Activated CD4-positive, alpha-beta T cell treated with anti-CD3 and anti-CD28 coated beads, Interleukin-2, amount 10 ng/mL, durations not matched to agents 7 days and 5 days (primary cell): ENCODE results near the gene SPIRE2. TPM values are rescaled to one million over a fixed set of nuclear protein-coding genes. Genes with fewer than 3 reads are reported as not detected.
A peak's percentile ranks its signal among the peaks of the same experiment; 100 is the strongest.
"Not testable (repeated sequence)": the region's sequence is repeated elsewhere in the genome, so short reads cannot be mapped to it uniquely, and the experiment has no call there.

Experiments used
- CTCF ChIA-PET: fragments of 350-600 bp; sonication (Branson Sonifier 250); formaldehyde crosslinking; loops from one replicate; lab custom pipeline; 2021; ENCODE audit warnings: antibody characterized with exemption; lab: Charles Lee
- POLR2A ChIA-PET: fragments of 350-600 bp; sonication (Branson Sonifier 250); formaldehyde crosslinking; loops from one replicate; lab custom pipeline; 2021; ENCODE audit warnings: antibody characterized with exemption; lab: Charles Lee
- DNase-seq: peaks from one replicate; pipeline ENCODE4 v3.0.0-alpha.2; 2020
- H3K27ac Mint-ChIP-seq: one replicate; pipeline ENCODE4 v1.8.0; 2021; ENCODE audit warnings: mild to moderate bottlenecking, moderate library complexity, mixed read lengths
- H3K27me3 Mint-ChIP-seq: one replicate; pipeline ENCODE4 v1.8.0; 2021; ENCODE audit warnings: mixed read lengths
- H3K36me3 Mint-ChIP-seq: one replicate; pipeline ENCODE4 v1.8.0; 2021; ENCODE audit warnings: low read depth, mixed read lengths
- H3K4me1 Mint-ChIP-seq: one replicate; pipeline ENCODE4 v1.8.0; 2021; ENCODE audit warnings: mixed read lengths
- H3K4me3 Mint-ChIP-seq: one replicate; pipeline ENCODE4 v1.8.0; 2021; ENCODE audit warnings: mild to moderate bottlenecking, moderate library complexity, mixed read lengths
- H3K9me3 Mint-ChIP-seq: one replicate; pipeline ENCODE4 v1.8.0; 2021; ENCODE audit warnings: mixed read lengths
- total RNA-seq, 2 experiments: library from RNA; stranded (reverse); gene quantifications; one replicate each; pipeline ENCODE4 v1.2.3, GENCODE V29; 2021

SPIRE2 gene
- total RNA-seq, 2 experiments from 2014 or later: 1.1 to 1.8 TPM

DNA sequence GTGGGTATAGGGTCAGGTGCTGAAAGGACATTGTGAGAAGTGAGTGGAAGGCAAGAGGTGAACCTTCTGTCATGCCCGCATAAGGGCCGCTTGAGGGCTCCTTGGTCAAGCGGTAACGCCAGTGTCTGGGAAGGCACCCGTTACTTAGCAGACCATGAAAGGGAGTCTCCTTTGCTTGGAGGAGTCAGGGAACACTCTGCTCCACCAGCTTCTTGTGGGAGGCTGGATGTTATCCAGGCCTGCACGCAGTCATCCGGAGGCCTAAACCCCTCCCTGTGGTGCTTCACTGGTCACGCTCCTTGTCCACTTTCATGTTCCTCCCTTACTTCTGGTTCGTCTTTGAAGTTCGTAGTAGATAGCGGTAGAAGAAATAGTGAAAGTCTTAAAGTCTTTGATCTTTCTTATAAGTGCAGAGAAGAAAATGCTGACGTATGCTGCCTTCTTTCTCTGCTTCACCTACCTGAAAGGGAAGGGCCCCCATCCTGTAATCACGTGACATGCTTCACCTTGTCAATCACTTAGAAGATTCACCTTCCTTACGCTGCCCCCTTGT, 9.3 kb upstream of the SPIRE2 start:
- Mint-ChIP-seq H3K27ac (peak overlapping the region; percentile 48), H3K4me1 (peaks cover 30% of the 10 kb centered on the region)
- CTCF ChIA-PET: interaction anchor here (1.4 kb wide), 1 partner anchor 41 kb away, joined by 3 read pairs; no protein-coding TSS in a partner anchor
- H3K4me3 Mint-ChIP-seq, H3K27me3 Mint-ChIP-seq, H3K9me3 Mint-ChIP-seq, DNase-seq, H3K36me3 Mint-ChIP-seq, POLR2A ChIA-PET: not testable (repeated sequence)

DNA sequence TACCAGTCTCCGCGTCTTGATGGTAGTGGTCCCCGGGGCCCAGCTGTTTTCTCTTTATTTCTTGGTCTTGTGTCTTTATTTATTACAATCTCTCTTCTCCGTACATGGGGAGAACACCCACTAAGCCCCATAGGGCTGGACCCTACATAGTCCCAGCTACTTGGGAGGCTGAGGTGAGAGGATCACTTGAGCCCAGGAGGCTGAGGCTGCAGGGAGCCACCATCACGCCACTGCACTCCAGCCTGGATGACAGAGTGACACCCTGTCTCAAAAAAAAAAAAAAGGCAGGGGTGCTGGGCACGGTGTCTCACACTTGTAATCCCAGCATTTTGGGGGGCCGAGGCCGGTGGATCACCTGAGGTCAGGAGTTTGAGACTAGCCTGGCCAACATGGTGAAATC, 8.8 kb upstream of the SPIRE2 start:
- peaks cover 25% of the 10 kb centered on the region for H3K4me1 Mint-ChIP-seq
- H3K36me3 Mint-ChIP-seq, H3K27me3 Mint-ChIP-seq, H3K4me3 Mint-ChIP-seq, H3K27ac Mint-ChIP-seq, CTCF ChIA-PET, H3K9me3 Mint-ChIP-seq, DNase-seq, POLR2A ChIA-PET: not testable (repeated sequence)

DNA sequence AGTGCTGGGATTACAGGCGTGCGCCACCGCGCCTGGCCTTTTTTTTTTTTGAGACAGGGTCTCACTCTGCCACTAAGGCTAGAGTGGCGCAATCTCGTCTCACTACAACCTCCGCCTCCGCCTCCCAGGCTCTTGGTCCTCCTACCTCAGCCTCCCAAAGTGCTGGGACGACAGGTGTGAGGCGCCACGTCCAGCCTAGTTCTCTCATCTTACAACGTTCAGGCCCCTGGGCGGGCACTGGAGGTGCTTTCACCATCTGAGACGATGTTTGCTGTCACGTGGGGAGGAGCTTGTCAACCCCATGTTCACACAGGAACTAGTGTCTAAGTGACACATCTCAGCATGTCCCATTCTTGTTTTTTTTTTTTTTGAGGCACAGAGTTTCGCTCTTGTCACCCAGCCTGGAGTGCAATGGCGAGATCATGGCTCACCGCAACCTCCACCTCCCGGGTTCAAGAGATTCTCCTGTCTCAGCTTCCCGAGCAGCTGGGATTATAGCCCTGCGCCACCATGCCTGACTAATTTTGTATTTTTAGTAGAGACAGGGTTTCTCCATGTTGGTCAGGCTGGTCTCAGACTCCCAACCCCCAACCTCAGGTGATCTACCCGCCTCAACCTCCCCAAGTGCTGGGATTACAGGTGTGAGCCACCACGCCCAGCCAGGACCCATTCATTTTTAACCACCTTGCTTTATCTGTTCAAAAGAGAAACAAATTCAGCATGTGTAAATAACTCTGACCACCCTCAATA, 6.7 kb upstream of the SPIRE2 start:
- POLR2A ChIA-PET: no interaction called here
- DNase-seq: no peak
- Mint-ChIP-seq H3K9me3 (no peaks in the 10 kb centered on the region), H3K36me3 (no peaks in the 10 kb centered on the region), H3K27me3 (no peaks in the 10 kb centered on the region), H3K4me1 (peaks cover 20% of the 10 kb centered on the region), H3K27ac (no peak overlapping the region), H3K4me3 (no peak overlapping the region)
- CTCF ChIA-PET: interaction anchor here (0.6 kb wide), 1 partner anchor 36 kb away, joined by 4 read pairs; no protein-coding TSS in a partner anchor

DNA sequence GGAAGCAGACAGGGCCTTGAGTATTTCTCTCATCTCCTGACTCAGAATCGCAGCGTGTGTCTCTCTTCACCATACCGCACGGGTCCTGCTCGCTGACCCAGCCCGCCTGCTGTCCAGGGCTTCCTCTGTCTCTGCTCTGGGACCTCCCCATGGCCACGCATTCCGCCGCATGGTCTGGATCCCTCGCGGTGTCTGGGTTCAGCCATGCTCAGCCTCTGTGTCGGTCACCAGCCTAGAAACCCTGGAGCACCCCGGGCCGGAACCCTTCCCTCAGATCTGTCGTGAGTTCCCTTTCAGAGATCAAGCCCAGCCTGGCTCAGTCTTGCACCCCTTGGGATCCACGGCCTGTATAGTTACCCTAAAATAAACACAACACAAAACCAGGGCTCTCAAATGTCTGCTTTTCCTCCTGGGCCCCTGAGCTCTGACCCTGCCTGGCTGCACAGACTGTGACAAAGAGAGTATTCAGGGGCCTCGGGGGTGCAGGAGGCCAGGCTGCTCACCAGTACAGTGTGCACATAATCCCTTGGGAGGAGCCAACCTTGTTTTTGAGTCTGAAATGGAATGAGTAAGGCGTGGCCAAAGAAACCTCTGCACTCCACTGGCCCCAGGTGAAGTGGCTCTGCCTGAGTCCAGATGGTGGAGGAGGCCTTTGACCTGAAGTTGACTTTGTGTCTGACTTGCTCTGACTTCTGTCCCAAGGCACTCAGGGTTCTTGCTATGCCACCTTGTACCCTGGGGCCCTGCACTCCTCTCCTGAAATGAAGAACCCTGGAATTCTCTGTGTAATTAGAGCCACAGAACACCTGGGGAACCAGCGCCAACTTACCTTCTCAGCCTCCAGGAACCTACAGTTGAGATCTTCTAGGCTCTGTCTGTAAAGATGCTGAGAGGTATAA, 5.8 kb upstream of the SPIRE2 start:
- CTCF ChIA-PET: interaction anchor here (0.5 kb wide), 1 partner anchor 19 kb away, joined by 3 read pairs; no protein-coding TSS in a partner anchor
- no peaks in the 10 kb centered on the region for H3K36me3 Mint-ChIP-seq
- no peaks in the 10 kb centered on the region for H3K9me3 Mint-ChIP-seq
- no peak overlapping the region for H3K4me3 Mint-ChIP-seq
- H3K27me3 Mint-ChIP-seq: peaks cover 2% of the 10 kb centered on the region
- no peak for DNase-seq
- POLR2A ChIA-PET: no interaction called here
- no peak overlapping the region for H3K27ac Mint-ChIP-seq
- H3K4me1 Mint-ChIP-seq: peaks cover 18% of the 10 kb centered on the region

DNA sequence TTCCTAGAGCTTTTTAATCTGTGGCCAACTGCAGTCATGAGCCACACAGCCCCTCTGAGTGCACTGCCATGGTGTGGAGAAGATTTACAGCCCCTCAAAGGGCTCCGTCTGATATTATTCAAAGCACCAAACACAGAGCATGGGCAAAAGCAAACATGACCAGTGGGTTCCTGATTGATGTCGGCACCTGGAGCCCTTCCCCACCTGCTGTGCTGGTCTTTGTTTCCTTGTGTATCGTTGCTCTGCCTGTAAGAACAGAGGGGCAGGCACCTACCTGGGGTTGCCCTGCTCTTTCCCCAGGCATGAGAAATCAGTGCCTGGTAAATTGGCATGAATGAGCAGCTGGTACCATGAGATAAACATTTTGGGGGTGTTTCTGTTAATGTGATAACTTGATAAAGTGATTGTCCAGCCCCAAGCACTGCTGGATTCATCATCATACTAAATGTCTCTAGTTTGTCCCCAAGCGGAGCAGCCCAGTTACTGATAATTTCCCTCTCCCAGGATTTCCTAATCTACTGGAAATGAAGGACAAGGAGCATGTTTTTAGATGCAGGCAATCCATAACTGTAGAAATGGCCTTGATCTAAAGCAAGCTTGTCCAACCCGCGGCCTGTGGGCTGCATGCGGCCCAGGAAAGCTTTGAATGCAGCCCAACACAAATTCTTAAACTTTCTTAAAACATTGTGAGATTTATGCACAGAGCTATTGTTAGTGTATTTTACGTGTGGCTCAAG, 5.0 kb upstream of the SPIRE2 start:
- no peak overlapping the region for H3K27ac Mint-ChIP-seq
- DNase-seq: no peak
- H3K4me3 Mint-ChIP-seq: no peak overlapping the region
- ChIA-PET CTCF (interaction anchor here (0.5 to 1.0 kb wide), 3 partner anchors 18 to 38 kb away, joined by 3 to 5 read pairs (median 3); no protein-coding TSS in a partner anchor), POLR2A (interaction anchor here (0.6 kb wide), 1 partner anchor 98 kb away, joined by 3 read pairs; no protein-coding TSS in a partner anchor)
- no peaks in the 10 kb centered on the region for H3K36me3 Mint-ChIP-seq
- peaks cover 5% of the 10 kb centered on the region for H3K27me3 Mint-ChIP-seq
- H3K9me3 Mint-ChIP-seq: no peaks in the 10 kb centered on the region
- H3K4me1 Mint-ChIP-seq: peaks cover 14% of the 10 kb centered on the region

DNA sequence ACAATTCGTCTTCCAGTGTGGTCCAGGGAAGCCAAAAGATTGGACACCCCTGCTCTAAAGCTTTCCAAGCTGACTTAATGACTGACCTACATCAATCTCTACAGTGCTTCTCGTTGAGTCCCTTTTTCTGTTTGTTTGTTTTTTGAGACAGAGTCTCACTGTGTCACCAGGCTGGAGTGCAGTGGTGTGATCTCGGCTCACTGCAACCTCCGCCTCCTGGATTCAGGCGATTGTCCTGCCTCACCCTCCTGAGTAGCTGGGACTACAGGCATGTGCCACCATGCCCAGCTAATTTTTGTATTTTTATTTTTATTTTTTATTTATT, 4.5 kb upstream of the SPIRE2 start:
- peaks cover 11% of the 10 kb centered on the region for H3K4me1 Mint-ChIP-seq
- H3K27ac Mint-ChIP-seq, H3K4me3 Mint-ChIP-seq, H3K9me3 Mint-ChIP-seq, H3K36me3 Mint-ChIP-seq, DNase-seq, H3K27me3 Mint-ChIP-seq: not testable (repeated sequence)
- ChIA-PET CTCF (interaction anchor here (0.5 to 1.0 kb wide), 2 partner anchors 37 to 38 kb away, joined by 3 to 5 read pairs; no protein-coding TSS in a partner anchor), POLR2A (interaction anchor here (0.6 kb wide), 1 partner anchor 98 kb away, joined by 3 read pairs; no protein-coding TSS in a partner anchor)

DNA sequence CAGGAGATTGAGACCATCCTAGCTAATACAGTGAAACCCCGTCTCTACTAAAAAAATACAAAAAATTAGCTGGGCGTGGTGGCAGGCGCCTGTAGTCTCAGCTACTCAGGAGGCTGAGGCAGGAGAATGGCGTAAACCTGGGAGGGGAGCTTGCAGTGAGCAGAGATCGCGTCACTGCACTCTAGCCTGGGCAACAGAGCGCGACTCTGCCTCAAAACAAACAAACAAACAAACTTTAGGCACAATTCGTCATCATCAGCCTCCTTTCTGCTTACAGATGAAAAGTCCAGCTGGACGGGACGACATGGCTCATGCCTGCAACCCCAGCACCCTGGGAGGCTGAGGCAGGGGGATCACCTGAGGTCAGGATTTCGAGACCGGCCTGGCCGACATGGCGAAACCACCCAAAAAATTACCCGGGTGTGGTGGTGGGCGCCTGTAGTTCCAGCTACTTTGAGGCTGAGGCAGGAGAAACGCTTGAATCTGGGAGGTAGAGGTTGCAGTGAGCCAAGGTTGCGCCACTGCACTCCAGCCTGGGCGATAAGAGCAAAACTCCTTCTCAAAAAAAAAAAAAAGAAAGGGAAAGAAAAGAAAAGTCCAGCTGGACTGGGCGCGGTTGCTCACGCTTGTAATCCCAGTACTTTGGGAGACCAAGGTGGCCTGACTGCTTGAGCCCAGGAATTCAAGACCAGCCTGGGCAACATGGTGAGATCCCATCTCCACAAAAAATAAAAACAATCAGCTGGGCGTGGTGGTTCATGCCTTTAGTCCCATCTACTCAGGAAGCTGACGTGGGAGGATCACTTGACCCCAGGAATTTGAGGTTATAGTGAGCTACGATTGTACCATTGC, 1.5 kb upstream of the SPIRE2 start:
- ChIA-PET POLR2A (no interaction called here), CTCF (interaction anchor here (0.6 to 1.9 kb wide), 5 partner anchors 11 to 109 kb away, joined by 3 to 10 read pairs (median 3); no protein-coding TSS in a partner anchor)
- H3K4me1 Mint-ChIP-seq: peaks cover 6% of the 10 kb centered on the region
- no peaks in the 10 kb centered on the region for H3K9me3 Mint-ChIP-seq
- H3K27ac Mint-ChIP-seq: no peak overlapping the region
- no peak for DNase-seq
- no peaks in the 10 kb centered on the region for H3K36me3 Mint-ChIP-seq
- H3K27me3 Mint-ChIP-seq: peaks cover 20% of the 10 kb centered on the region
- peak overlapping the region; percentile 4 for H3K4me3 Mint-ChIP-seq

DNA sequence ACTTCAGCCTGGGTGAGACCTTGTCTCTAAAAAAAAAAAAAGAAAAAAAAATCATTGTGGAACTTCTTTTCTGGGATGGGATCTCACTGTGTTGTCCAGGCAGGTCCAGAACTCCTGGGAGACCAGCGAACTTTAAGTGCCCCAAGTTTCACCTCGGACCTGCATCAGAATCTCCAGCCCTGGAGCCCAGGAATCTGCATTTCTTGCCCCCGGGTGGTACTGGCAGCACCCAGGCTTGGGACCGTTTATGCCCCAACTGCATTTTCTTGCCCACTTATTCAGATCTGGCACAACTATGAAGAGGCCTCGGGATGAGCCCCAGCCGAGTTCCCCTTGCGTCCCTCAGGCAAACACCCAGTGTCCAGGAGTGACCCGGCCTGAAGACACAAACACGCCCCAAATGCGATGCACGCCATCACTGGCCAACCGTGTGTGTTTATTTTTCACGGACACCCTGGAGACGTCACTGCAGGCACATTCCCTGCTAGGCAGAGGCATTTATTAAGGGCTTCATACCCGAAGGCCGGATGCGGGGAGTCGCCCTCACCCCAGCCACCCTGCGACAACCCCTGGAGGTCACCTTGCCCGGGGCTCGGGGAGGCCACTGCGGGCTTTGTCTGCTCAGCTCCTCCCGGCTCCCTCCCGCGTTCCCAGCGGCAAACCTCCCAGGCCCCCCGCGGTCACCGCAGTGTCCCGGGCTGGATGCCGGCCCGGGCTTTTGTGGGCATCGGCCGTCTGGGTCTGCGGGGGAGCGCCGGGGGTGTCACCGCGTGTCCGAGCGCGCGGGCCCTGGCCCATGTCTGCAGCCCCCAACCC, 684 bp upstream of the SPIRE2 start:
- peaks cover 6% of the 10 kb centered on the region for H3K4me1 Mint-ChIP-seq
- no peaks in the 10 kb centered on the region for H3K36me3 Mint-ChIP-seq
- ChIA-PET POLR2A (no interaction called here), CTCF (interaction anchor here (0.6 to 1.9 kb wide), 5 partner anchors 10 to 110 kb away, joined by 3 to 10 read pairs (median 4); no protein-coding TSS in a partner anchor)
- H3K9me3 Mint-ChIP-seq: no peaks in the 10 kb centered on the region
- peaks cover 20% of the 10 kb centered on the region for H3K27me3 Mint-ChIP-seq
- no peak for DNase-seq
- H3K27ac Mint-ChIP-seq: no peak overlapping the region
- peak overlapping the region; percentile 48 for H3K4me3 Mint-ChIP-seq

DNA sequence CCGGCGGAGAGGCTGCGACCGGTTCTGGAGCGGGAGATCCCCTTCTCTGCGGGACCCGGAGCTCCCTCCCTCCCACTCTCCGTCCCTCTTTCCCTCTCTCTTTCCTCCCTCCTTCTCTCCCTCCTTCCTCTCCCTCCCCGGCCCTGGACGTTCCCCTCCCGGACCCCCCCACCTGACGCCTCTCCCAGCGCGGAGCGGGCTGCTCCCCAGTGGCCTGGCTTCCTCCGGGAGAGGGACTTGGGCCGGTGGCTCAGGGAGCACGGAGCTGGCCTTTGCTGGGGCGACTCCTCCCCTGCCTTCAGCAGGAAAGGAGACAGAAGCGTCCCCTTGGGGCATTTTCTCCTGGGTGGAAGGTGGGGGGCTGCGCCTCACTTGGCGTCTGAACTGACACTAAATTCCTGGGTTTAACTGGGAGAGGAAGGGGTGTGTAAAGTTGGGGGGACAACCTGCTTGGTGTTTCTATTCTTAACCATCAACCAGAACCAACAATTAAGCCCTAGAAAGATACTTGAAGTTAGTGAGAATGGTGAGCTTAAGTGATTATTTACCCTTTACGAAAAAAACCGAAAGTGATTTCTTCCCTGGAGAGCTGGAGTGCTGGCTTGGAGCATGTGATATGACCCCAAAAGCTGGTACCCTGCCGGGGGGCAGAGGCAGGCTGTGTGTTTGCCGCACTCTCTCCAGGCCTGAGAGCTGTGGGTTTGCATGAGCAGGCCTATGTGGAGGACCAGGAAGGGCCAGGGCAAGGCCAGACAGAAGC, 775 bp downstream of the SPIRE2 start:
- H3K36me3 Mint-ChIP-seq: no peaks in the 10 kb centered on the region
- ChIA-PET CTCF (interaction anchor here (0.6 to 1.6 kb wide), 3 partner anchors 9 to 129 kb away, joined by 4 read pairs; no protein-coding TSS in a partner anchor), POLR2A (interaction anchor here (0.6 to 0.8 kb wide), 2 partner anchors 9 to 27 kb away, joined by 3 to 4 read pairs; no protein-coding TSS in a partner anchor)
- no peak for DNase-seq
- H3K27ac Mint-ChIP-seq: no peak overlapping the region
- H3K9me3 Mint-ChIP-seq: peaks cover 1% of the 10 kb centered on the region
- H3K4me3 Mint-ChIP-seq: peak overlapping the region; percentile 60
- H3K4me1 Mint-ChIP-seq: peaks cover 6% of the 10 kb centered on the region
- H3K27me3 Mint-ChIP-seq: peaks cover 20% of the 10 kb centered on the region
